Parathyroid adenoma (tissue), 2 donors: ENCODE measurements around the gene RELN.

Source experiments
- H2AFZ ChIP-seq: fragments of 300-600 bp; sonication (generic); one replicate; pipeline ENCODE4 v1.7.0; 2017; ENCODE audit warnings: antibody characterized with exemption, mild to moderate bottlenecking
- H3K27ac ChIP-seq: fragments of 300-600 bp; sonication (generic); one replicate; pipeline ENCODE4 v1.7.0; 2017
- H3K27me3 ChIP-seq: fragments of 300-600 bp; sonication (generic); one replicate; pipeline ENCODE4 v1.7.0; 2017; ENCODE audit warnings: low read length; ENCODE audit not compliant: control insufficient read depth, insufficient read depth
- H3K36me3 ChIP-seq: fragments of 300-600 bp; sonication (generic); one replicate; pipeline ENCODE4 v1.7.0; 2017; ENCODE audit warnings: low read length; ENCODE audit not compliant: control insufficient read depth, insufficient read depth
- H3K4me1 ChIP-seq: fragments of 300-600 bp; sonication (generic); one replicate; pipeline ENCODE4 v1.7.0; 2017; ENCODE audit warnings: control low read depth
- H3K4me2 ChIP-seq: fragments of 300-600 bp; sonication (generic); one replicate; pipeline ENCODE4 v1.7.0; 2017; ENCODE audit warnings: low read length
- H3K4me3 ChIP-seq: fragments of 300-600 bp; sonication (generic); one replicate; pipeline ENCODE4 v1.7.0; 2017; ENCODE audit warnings: low read depth, low read length
- H3K79me2 ChIP-seq: fragments of 300-600 bp; sonication (generic); one replicate; pipeline ENCODE4 v1.7.0; 2017; ENCODE audit warnings: control low read depth
- H3K9ac ChIP-seq: fragments of 300-600 bp; sonication (generic); one replicate; pipeline ENCODE4 v1.7.0; 2017; ENCODE audit warnings: mild to moderate bottlenecking
- H3K9me3 ChIP-seq: fragments of 300-600 bp; sonication (generic); one replicate; pipeline ENCODE4 v1.7.0; 2017; ENCODE audit warnings: low read length; ENCODE audit not compliant: control insufficient read depth
- CTCF ChIP-seq: fragments of 300-600 bp; sonication (generic); IDR thresholded peaks from one replicate; pipeline ENCODE4 v1.7.0; 2017; ENCODE audit warnings: antibody characterized with exemption, mild to moderate bottlenecking
- donor health status: primary hyperparathyroidism.

The RELN gene

GRCh38 chr7:103735377-103735776, 254.1 kb downstream of the RELN start:
- Histone ChIP-seq H3K4me2 (no peak overlapping the region), H3K9ac (no peak overlapping the region), H3K4me1 (no peaks in the 10 kb centered on the region), H3K27ac (no peak overlapping the region), H3K79me2 (no peaks in the 10 kb centered on the region), H3K9me3 (no peaks in the 10 kb centered on the region), H3K4me3 (no peak overlapping the region), H3K27me3 (no peaks in the 10 kb centered on the region), H2AFZ (no peak overlapping the region), H3K36me3 (no peaks in the 10 kb centered on the region)
- TF ChIP-seq CTCF, result no peak

- Histone ChIP-seq H3K4me3 (no peak overlapping the region), H3K36me3 (no peaks in the 10 kb centered on the region), H3K9me3 (no peaks in the 10 kb centered on the region), H3K27ac (no peak overlapping the region), H2AFZ (no peak overlapping the region), H3K4me2 (no peak overlapping the region), H3K9ac (no peak overlapping the region), H3K4me1 (no peaks in the 10 kb centered on the region), H3K79me2 (no peaks in the 10 kb centered on the region), H3K27me3 (no peaks in the 10 kb centered on the region)
- TF ChIP-seq CTCF, result no peak
Measured at GRCh38 chr7:103731169-103731568, 258.3 kb downstream of the RELN start.

GRCh38 chr7:103729026-103729425, 260.4 kb downstream of the RELN start:
- no peaks in the 10 kb centered on the region for H3K27me3 ChIP-seq
- H3K79me2 ChIP-seq, result no peaks in the 10 kb centered on the region
- no peak overlapping the region for H3K9ac ChIP-seq
- no peak for TF ChIP-seq CTCF
- no peak overlapping the region for H3K4me3 ChIP-seq
- no peak overlapping the region for H2AFZ ChIP-seq
- no peaks in the 10 kb centered on the region for H3K36me3 ChIP-seq
- no peaks in the 10 kb centered on the region for H3K9me3 ChIP-seq
- no peak overlapping the region for H3K4me2 ChIP-seq
- H3K4me1 ChIP-seq, result no peaks in the 10 kb centered on the region
- H3K27ac ChIP-seq, result no peak overlapping the region

GRCh38 chr7:103727982-103728610, 261.4 kb downstream of the RELN start:
- H3K4me1 ChIP-seq, result no peaks in the 10 kb centered on the region
- H2AFZ ChIP-seq, result no peak overlapping the region
- H3K9me3 ChIP-seq, result no peaks in the 10 kb centered on the region
- no peak overlapping the region for H3K9ac ChIP-seq
- H3K27ac ChIP-seq, result no peak overlapping the region
- H3K79me2 ChIP-seq, result no peaks in the 10 kb centered on the region
- H3K36me3 ChIP-seq, result no peaks in the 10 kb centered on the region
- no peak overlapping the region for H3K4me3 ChIP-seq
- TF ChIP-seq CTCF, result no peak
- H3K27me3 ChIP-seq, result no peaks in the 10 kb centered on the region
- no peak overlapping the region for H3K4me2 ChIP-seq

- Histone ChIP-seq H2AFZ (no peak overlapping the region), H3K36me3 (no peaks in the 10 kb centered on the region), H3K27ac (no peak overlapping the region), H3K4me1 (no peaks in the 10 kb centered on the region), H3K4me2 (no peak overlapping the region), H3K27me3 (no peaks in the 10 kb centered on the region), H3K9me3 (no peaks in the 10 kb centered on the region), H3K79me2 (no peaks in the 10 kb centered on the region), H3K9ac (no peak overlapping the region), H3K4me3 (no peak overlapping the region)
- TF ChIP-seq CTCF, result no peak
Measured at GRCh38 chr7:103719070-103719469, 270.4 kb downstream of the RELN start.
